ENCODE measurements around the gene LRRC15.

GRCh38 chr3:194330579-194330978 lies 39.0 kb downstream of the LRRC15 start:
- TF ChIP-seq POLR2A (IDR thresholded peaks at IDR 0.05) (no peak), CTCF (IDR thresholded peaks at IDR 0.05) (no peak), POLR2AphosphoS5 (IDR thresholded peaks at IDR 0.05) (no peak), EP300 (IDR thresholded peaks at IDR 0.05) (no peak)
